Ureter (tissue), 1 donor: ENCODE measurements around the gene UPB1. TPM values are rescaled to one million over a fixed set of nuclear protein-coding genes. Genes with fewer than 3 reads are reported as not detected.

Experiments used
- DNase-seq: peaks from one replicate; pipeline ENCODE4 v3.0.0-alpha.2; 2020; ENCODE audit warnings: low spot score
- total RNA-seq: library from RNA; stranded (reverse); gene quantifications from one replicate; pipeline ENCODE4 v1.2.4, GENCODE V29; 2023
- donor health status: DM: yes; HTN: yes; CAD: no.

UPB1 gene
- total RNA-seq, 1 donor from 2014 or later = 0.26 TPM

- DNase-seq = no peak
Observed at GRCh38 chr22:24504540-24504939, 9.4 kb downstream of the UPB1 start.

DNA sequence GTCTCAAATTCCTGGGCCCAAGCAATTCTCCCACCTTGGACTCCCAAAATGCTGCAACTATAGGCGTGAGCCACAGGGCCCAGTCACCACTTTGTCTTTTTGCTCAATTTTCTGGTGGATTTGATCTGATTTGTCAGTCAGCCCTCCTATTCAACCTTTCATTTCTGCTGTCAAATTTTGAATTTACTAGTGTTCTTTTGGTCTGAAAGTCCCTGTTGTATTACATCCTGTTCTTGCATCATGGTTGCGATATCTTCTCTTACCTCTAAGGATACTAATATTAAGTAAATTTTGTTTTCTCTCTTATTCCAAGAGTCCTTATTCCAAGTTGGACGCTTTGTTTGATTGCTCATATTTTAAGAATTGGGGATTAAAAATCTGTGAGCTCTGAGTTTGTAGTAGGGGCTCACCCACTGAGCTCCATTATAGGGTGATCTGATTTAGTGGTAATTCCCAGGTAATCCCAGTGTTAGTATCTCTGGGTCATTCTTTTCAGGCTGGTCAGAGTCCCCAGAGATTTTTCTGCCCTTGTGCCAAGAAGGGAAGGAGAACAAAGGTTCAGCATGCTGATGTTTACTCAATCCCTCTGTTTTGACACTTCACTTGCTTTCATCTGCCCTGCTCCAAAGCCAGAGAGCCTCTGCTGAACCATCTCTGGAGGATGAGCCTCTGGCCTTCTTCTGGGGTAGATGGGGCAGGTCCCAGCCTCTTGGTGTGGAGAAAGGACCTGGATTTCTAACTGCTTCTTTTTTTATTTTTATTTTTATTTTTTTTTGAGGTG lies 10.0 kb downstream of the UPB1 start:
- no peak for DNase-seq

DNA sequence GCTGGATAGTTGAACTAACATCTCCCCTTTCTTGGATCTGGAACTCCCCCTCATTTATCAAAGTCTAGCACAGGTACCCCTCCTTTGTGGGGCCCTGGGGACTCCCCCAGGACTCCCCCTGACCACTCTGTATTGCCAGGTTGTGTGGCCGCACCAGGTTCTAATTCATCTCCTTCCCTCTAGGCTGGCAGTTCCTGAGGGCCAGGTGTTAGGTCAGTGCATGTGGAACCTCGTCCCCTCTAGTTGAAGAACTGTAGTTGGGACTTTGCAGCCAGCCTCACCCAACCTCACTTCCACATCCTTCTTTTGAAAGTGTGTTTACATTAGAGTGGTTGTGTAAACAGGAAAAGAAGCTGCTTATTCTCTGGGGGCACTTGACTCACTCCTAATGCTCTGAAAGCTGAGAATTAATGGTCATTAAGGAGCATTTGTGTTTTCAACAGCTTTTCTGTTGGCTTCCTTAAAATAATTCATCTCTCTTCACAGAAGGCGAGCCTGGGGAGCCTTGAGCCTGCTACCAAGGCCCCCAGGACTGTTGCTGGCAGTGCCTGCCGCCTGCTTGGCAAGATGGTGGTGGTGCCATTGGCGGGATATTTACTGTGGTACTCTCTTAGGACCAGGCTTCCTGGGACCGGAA lies 11.8 kb downstream of the UPB1 start:
- DNase-seq = no peak

DNA sequence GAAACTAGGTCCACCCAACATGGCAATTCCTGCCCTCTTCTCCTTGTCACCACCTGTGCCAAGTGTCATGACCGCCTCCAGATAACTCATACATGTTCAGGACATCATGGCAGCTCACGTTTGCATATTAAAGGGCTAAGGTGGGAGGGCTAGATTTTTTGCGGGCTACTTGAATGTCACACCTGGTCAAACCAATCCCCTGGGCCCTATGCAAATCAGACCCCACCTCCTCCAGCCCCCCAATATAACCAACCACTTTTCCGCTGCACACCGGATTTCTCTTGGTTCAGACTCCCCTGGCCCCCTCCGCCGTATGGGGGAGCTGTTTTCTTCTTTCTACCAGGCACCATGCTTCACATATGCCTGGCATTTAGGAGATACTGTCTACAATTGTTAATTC lies 12.6 kb downstream of the UPB1 start:
- DNase-seq = no peak

- DNase-seq = no peak
Observed at GRCh38 chr22:24510637-24511625, 15.8 kb downstream of the UPB1 start.

- no peak for DNase-seq
Observed at GRCh38 chr22:24512043-24512442, 16.9 kb downstream of the UPB1 start.

DNA sequence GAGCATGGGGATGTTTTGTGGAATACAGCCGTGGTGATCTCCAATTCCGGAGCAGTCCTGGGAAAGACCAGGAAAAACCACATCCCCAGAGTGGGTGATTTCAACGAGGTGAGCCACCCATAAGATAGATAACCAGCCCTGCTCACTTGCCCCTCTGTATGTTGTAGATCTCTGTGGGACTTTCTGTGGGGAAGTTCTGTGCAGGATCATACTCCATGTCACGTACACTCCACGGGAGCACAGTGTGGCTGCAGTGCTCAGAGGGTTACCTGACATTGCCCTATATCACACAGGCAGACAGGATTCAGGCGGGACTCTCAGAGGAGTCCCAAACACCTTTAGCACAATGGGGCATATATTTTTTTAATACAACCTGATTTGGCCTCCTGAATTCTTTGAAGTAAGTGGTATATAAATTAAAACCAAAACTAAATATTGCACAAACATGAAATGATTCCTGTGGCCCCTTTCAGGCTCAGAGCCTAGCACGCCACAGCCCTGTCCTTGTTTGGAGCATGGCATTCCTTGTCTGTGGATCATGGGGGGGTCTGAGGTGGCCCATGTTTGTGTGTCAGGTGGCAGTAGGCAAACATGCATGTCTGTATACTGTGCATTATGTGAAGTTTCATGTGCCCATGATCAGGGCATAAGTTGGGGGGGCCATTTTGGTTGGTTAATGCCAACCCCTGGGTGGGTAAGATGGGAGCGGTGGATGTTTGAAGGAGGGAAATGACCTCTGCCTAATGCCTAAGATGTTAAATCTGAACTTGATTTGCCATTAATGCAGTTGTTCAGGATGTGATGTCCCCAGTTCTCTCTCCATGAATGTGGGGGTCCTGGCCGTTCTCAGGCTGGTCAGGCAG lies 18.5 kb downstream of the UPB1 start:
- no peak for DNase-seq

DNA sequence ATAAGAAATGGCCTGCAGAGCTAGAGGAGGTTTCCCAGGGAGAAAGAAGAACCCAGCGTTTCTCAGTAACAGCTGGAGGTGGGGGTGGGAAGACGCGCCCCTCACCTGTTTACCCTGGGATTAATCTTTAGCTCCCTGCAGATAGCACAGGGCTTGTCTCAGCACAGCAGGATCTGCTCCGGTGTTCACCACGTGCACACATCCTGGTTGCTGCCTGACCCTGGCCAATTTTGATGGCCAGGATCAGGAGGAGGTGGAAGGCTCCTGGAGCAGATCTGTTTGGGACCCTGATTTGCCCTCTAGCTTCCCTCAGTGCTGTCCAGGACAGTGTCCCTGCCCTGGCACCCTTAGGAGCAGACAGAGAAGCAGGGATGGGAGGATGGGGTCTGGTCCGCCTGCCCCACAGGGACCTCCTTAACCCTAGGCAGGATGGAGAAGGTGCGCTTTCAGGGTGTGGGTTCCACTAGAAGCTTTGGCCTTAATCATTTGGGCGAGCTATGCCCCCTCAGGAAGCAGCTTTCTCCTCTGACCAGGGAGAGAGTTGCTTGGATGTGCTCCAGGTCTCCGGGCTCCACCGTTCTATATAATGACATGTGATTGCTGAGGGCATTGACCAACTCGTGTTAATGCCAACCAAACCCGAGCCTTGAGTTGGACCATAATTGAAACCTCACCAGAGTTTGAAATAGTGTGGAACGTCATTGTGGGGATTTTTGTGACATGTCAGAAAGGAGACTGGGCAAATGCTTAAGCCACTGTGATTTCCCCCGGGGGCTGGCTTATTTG lies 19.3 kb downstream of the UPB1 start:
- no peak for DNase-seq

DNA sequence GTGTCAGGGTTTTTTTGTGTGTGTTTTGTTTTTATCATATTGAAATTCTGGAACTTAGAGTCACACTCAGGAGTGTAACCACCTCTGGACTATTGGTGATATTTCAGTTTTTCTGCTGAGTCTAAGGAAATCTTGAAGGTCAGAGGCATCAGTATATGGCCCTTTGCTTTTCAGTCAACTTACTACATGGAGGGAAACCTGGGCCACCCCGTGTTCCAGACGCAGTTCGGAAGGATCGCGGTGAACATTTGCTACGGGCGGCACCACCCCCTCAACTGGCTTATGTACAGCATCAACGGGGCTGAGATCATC lies 19.9 kb downstream of the UPB1 start:
- no peak for DNase-seq

DNA sequence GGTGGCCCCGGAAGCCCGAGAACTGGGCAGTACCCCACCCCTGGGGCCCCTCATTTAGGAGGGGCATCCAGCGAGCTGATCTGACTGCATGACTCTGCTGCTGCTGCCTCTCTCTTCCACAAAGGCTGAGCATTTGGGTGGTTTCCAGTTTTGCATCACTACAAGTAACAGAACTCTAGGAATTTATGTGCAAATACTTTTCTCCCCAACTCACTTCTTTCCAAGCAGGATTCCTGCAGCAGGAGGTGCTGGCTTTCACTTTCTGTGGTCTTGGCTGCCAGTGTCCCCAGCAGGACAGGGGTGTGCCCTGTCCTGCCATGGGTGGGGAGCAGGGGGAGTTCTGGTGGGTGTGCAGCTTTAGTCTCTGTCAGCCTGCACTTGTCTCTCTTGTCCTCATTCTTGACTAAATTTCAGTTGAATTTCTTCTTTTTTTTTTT lies 21.2 kb downstream of the UPB1 start:
- peak; percentile 53 for DNase-seq

DNA sequence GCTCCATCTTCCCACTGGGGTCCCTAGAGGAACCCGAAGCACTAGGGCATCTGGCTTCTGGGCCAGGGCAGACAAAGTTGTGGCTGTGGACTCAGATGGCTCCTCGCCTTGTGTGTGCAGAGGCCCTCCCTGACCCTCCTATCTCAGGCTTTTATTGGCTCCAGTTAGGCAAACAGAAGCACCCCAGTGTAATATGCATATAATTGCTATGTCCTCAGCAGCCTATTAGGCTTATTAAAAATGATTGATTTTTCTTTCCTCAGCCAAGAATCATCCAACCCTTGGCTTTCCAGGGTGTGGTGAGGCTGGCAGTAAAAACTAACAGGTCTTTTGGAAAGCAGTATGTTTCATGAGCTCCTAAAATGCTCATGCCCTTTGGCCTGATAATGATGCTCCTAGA lies 22.3 kb downstream of the UPB1 start:
- DNase-seq = no peak

DNA sequence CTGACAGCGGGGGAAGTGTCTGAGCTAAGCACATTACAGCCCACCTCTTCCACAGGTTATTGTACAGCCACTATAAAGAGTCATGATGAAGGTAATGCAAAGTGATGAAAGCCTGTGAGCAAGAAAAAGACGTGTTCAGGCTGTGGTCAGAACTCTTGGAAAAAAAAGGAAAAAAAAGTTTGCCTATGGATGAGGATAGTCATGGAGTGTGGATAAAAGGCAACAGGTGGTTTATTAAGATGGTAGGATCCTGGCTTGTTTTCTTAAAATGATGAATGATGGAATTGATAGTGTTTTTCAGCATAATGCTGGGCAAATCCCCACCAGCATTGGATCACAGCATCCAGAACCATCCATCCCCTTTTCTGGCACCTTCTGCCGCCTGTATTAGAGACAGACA lies 23.1 kb downstream of the UPB1 start:
- DNase-seq = no peak

DNA sequence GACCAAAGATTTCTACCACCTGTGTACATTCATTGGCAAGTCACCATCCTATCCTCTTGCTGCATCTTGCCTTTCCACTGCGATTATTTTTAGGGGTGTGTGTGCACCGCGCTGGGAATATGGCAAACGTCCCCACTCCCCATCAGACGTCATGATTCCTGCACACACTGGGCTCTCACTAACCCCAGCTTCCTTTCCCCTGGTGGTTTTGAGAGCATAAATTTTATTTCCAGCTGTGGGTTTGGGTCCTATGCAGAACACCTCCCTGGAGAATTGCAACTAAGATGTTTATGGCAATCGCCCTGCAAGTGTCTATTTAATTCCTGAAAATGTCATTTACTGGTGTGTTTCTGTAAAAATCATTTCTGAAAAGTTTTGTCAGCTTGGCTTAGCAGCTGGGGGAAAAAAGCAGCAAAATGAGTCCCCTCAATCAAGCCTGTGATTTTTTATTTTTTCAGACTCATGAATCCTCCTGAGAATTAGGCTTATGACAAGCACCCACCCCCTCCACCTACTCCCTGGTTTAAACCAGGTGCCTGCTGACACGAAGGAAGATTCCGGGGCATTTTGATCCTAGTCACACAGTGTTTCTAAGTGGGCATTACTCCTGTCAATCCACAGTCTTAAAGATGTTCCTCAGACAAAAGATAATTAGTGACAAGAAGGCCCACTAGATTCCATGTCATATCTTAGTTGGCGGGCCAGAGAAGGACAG lies 23.8 kb downstream of the UPB1 start:
- DNase-seq = no peak

DNA sequence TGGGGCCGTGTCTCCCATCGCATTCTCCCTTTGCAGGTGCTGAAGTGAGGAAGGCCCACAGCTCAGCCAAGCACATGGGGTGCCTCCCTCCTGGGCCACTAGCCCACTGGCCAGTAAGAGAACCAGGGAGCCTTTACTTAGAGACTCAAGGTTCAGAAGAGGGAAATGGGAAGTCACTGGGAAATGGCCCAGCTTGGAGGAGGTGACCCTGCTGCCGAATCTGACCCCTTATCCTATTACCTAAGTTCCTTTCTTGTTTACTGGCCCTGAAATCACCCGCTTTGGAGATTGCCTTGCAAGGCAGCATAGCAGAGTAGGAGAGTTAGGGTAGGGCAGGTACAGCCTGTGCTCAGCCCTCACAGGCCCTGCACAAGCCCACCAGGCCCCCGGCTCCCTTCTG lies 24.4 kb downstream of the UPB1 start:
- DNase-seq = no peak

GRCh38 chr22:24521791-24522245 lies 26.7 kb downstream of the UPB1 start:
- DNase-seq = peak; percentile 66

- DNase-seq = no peak
Observed at GRCh38 chr22:24523873-24524272, 28.7 kb downstream of the UPB1 start.

DNA sequence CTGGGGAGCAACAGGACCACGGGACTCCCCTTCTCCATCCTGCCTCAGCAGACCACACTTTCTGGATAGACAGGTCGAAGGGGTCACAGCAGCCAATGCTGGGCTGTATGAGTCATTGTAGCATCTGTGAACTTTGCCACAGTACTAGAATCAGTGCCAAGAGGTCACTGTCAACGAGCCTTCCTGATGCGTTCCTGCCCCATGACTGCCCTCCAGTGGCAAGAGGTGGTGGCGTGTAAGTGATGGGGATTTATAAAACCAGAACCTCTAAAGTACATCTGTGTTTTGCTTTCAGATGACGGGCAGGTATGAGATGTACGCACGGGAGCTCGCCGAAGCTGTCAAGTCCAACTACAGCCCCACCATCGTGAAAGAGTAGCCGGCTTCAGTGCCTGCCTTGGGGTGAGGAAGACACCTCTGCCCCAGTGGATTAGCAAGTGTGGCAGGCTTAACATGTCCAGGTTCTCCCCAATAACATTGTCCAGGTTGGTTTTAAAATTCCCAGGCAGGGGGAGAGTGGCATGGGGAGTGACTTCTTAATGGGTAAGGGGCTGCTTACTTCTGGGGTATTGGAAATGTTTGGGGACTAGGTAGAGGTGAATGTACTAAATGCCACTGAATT lies 30.4 kb downstream of the UPB1 start:
- DNase-seq = peak; percentile 78

- DNase-seq = no peak
Observed at GRCh38 chr22:24526191-24526590, 31.1 kb downstream of the UPB1 start.

DNA sequence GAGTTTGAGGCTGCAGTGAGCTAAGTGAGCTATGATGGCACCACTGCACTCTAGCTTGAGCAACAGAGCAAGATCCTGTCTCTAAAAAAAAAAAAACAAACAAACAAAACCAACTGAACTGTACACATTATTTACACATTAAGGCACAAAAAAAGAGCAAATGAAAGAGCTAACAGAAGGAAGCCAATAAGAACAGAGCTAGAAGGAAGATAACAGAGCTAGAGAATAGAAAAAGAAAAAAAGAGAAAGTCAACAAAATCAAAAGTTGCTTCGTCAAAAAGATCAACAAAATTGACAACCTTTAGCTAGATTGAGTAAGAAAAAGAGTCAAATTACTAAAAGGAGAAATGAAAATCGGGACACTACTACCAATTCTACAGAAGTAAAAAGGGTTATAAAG lies 34.8 kb downstream of the UPB1 start:
- no peak for DNase-seq
